GM12801 (cell line): ENCODE results near the gene IL1RL2.

ENCODE experiments used
- CTCF ChIP-seq: IDR thresholded peaks from one replicate; pipeline ENCODE4 v1.5.1; 2011; ENCODE audit warnings: control low read depth; ENCODE audit not compliant: insufficient read length; ENCODE audit errors: extremely low read depth

Gene IL1RL2

GRCh38 chr2:102149644-102150455, 37.0 kb upstream of the IL1RL2 start:
- TF ChIP-seq CTCF, result no peak

- TF ChIP-seq CTCF, result no peak
Observed at GRCh38 chr2:102154364-102154763, 32.5 kb upstream of the IL1RL2 start.

GRCh38 chr2:102154946-102155702, 31.7 kb upstream of the IL1RL2 start:
- no peak for TF ChIP-seq CTCF

GRCh38 chr2:102155703-102156515, 30.9 kb upstream of the IL1RL2 start:
- TF ChIP-seq CTCF, result no peak

GRCh38 chr2:102158011-102158755, 28.6 kb upstream of the IL1RL2 start:
- TF ChIP-seq CTCF, result no peak

- TF ChIP-seq CTCF, result no peak
Observed at GRCh38 chr2:102159295-102159694, 27.5 kb upstream of the IL1RL2 start.
